Esophagus squamous epithelium (tissue), 4 donors: ENCODE data around the gene CADM4.

Experiments used
- POLR2A ChIP-seq, 4 donors: fragments of 450-650 bp; IDR thresholded peaks; one replicate each; pipeline ENCODE4 v1.6.1; 2017; ENCODE audit warnings: antibody characterized with exemption in 4 of 4, mild to moderate bottlenecking in 4 of 4, moderate library complexity in 3 of 4
- TF ChIP-seq, protein P1 (sequence below), 6 experiments: fragments of 450-650 bp in 4 of 6; fragments of 200-600 bp in 2 of 6; sonication (generic) in 2 of 6; IDR thresholded peaks; one replicate each; pipeline ENCODE4 v1.5.1; 2016 to 2019; ENCODE audit warnings: antibody characterized with exemption in 6 of 6, mild to moderate bottlenecking in 4 of 6, moderate library complexity in 4 of 6

DNA sequence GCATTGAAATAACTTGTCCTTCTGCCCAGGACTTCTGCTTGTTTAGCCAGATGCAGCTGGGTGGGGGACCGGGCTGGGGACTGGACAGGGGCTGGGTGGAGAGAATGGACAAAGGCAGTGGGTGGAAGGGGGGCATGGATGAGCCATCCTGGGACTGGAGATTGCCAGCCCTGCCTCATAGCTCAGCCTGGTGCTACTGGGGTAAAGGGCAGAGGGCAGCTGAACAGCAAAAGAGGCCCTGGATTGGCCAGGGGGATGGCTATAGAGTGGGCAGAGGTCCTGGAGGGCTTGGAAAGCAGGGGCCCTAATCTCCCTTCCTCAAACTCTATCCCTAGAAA lies 48.0 kb upstream of the CADM4 start:
- TF ChIP-seq POLR2A (IDR thresholded peaks at IDR 0.05): no peak
- TF ChIP-seq, protein P1, sequence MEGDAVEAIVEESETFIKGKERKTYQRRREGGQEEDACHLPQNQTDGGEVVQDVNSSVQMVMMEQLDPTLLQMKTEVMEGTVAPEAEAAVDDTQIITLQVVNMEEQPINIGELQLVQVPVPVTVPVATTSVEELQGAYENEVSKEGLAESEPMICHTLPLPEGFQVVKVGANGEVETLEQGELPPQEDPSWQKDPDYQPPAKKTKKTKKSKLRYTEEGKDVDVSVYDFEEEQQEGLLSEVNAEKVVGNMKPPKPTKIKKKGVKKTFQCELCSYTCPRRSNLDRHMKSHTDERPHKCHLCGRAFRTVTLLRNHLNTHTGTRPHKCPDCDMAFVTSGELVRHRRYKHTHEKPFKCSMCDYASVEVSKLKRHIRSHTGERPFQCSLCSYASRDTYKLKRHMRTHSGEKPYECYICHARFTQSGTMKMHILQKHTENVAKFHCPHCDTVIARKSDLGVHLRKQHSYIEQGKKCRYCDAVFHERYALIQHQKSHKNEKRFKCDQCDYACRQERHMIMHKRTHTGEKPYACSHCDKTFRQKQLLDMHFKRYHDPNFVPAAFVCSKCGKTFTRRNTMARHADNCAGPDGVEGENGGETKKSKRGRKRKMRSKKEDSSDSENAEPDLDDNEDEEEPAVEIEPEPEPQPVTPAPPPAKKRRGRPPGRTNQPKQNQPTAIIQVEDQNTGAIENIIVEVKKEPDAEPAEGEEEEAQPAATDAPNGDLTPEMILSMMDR (IDR thresholded peaks at IDR 0.05): no peak
